AG10803 (cell line): ENCODE measurements around the gene RAMP1.
A peak's percentile ranks its signal among the peaks of the same experiment; 100 is the strongest.

Source experiments
- DNase-seq: peaks from one replicate; pipeline ENCODE4 v3.0.0; 2010; ENCODE audit warnings: low read depth
- H3K4me3 ChIP-seq: 2 replicates; pipeline ENCODE4 v1.5.1; 2011; ENCODE audit warnings: mild to moderate bottlenecking, low read length, control low read depth
- TF ChIP-seq, protein P1 (sequence below): conservative IDR thresholded peaks from 2 replicates; pipeline ENCODE4 v1.5.1; 2011; ENCODE audit warnings: mild to moderate bottlenecking, low read length, control low read depth, inconsistent platforms

RAMP1 gene

DNA sequence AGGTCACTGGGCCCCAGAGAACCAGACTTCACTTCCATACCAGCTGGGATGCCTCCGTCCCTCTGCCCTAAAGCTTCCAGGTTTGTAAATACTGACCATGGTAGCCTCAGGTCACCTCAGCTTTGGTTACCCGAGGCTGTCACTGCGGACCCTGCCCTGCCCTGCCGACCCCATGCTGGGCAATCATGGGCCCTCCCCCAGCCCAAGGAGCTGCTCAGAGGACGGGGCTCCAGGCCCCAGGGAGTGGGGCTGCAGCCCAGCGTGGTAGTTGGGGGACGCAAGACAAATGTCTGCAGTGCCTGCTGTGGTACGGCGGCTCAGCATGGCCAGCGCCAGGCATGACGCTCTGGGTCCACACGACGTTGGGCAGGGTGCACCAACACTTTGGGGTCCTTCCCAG lies 25.3 kb downstream of the RAMP1 start:
- DNase-seq, result no peak
- no peak overlapping the region for H3K4me3 ChIP-seq
- TF ChIP-seq, protein P1, sequence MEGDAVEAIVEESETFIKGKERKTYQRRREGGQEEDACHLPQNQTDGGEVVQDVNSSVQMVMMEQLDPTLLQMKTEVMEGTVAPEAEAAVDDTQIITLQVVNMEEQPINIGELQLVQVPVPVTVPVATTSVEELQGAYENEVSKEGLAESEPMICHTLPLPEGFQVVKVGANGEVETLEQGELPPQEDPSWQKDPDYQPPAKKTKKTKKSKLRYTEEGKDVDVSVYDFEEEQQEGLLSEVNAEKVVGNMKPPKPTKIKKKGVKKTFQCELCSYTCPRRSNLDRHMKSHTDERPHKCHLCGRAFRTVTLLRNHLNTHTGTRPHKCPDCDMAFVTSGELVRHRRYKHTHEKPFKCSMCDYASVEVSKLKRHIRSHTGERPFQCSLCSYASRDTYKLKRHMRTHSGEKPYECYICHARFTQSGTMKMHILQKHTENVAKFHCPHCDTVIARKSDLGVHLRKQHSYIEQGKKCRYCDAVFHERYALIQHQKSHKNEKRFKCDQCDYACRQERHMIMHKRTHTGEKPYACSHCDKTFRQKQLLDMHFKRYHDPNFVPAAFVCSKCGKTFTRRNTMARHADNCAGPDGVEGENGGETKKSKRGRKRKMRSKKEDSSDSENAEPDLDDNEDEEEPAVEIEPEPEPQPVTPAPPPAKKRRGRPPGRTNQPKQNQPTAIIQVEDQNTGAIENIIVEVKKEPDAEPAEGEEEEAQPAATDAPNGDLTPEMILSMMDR, result no peak

DNA sequence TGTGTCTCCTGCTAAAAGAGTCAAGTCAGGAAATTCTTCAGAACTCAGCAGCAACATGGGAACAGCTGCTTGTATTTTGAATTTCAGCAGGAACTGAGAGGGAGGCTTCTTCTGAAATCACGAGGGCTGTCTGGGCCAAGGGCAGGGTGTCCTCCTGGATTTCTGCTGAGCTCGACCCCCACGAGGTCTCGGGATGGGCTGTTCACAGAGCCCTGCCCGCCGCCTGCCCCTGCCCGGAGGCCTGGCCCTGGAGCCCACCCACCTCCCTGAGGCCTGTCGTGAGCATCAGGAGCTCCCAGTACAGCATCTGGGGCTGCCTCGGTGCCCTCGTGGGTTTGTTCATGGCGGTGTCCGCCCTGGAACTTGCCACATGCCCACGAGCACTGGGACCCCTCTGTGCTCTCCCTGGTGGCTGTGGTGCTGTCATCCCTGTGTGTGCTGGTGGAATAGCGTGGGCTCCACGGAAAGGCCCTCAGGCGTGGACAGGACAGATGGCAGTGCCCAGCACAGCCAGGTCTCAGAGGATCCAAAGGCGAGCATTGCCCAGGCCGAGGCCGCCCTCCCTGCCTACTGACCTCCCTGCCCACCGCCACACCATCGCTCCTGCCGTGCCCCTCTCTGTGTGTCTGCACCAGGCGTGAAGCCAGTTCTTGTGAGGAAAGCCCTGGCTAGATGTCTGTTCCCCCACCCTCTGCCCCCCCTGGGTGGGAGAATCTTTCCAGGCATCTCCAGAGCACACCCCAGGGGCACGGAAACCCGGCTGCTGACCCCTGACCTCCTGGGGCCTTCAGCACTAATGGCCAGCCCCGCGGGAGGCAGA lies 25.9 kb downstream of the RAMP1 start:
- H3K4me3 ChIP-seq, result no peak overlapping the region
- DNase-seq, result no peak
- TF ChIP-seq, protein P1, result no peak

DNA sequence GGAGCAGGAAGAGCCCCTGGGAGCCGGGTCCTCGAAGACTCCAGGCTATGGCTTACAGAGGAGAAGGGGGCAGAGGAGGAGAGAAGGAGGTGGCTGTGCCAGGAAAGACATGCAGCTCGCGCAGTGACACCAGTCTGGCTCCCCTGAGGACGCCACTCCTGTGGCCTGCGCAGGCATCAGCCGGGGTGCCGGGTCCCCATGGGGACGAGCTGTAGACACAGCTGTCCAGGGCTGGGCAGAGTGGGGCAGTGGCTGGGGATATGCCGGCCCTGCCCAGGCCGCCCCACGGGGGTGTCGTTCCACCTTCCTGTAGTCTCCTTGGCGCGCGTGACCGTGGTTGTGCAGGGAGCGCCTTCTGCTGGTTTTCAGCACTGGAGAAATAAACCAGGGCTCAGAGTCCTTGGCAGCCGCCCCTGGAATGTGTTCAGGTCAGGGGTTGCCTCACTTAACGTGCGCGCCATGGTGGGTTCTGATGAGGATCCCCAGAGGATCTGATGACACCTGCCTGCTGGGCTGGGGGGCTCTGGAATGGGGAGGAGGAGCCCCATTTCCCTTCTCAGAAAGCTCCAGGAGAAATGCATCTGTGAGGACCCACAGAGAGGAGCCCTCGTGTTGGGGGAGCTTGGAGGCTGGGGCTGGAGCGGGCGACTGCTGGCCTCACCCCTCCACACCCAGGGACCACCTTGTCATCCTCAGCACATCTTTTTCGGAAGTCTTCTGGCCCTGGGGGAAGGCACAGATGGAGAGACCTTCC lies 26.7 kb downstream of the RAMP1 start:
- H3K4me3 ChIP-seq, result no peak overlapping the region
- no peak for DNase-seq
- TF ChIP-seq, protein P1, result no peak

DNA sequence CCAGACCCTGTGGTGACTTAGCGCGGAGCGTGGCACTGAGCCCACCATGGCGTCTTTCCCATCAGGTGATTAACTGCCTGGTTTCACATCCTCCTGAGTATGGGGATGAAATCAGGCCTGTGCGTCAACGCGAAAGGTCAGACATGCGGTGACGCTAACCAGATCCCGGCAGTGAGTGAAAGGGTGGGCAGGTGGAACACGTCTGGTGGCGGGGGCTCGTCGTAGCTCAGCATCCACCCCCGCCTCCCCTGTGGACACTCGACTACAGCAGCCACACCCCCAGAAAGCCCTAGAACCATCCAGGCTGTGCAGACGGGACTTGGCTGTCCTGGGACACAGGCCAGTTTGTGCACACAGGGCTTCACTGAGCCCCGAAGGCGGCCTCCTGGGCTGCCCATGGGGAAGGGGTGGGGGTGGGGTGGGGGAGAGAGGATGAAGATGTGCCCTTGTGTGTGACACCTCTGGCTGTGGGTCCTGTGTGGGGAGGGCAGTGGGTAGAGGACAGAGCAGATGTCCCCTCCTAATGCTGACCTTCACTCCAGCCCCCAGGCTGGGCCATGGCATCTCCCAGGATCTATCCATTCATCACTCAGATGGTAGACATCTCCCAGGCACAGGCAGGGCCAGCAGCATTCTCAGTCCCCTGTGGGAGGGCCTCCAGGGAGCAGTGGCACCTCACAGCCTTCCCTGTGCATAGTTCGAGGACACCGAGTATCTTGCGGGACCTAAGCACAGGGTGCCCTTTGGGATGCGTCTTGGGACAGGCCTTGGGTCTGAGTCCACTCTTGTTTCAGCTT lies 27.5 kb downstream of the RAMP1 start:
- no peak for DNase-seq
- H3K4me3 ChIP-seq, result no peak overlapping the region
- TF ChIP-seq, protein P1, result no peak

DNA sequence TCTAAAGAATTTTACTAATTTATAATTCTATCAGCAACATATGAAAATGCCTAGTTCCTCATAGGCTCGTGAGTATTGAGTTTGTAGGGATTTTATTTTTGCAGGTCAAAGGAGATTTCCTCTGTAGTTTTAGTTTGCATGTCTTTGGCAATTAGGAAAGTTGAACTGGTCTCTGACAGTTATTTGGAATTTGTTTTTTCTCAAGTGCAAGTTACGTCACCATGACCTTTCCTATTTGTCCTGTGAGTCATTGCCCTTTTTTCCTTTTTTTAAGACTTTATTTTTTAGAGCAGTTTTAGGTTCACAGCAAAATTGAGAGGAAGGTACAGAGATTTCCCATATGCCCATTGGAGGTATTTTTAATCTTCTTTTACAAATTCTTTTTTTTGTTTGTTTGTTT lies 29.0 kb downstream of the RAMP1 start:
- DNase-seq, result peak; percentile 56
- H3K4me3 ChIP-seq, result no peak overlapping the region
- TF ChIP-seq, protein P1, result no peak

DNA sequence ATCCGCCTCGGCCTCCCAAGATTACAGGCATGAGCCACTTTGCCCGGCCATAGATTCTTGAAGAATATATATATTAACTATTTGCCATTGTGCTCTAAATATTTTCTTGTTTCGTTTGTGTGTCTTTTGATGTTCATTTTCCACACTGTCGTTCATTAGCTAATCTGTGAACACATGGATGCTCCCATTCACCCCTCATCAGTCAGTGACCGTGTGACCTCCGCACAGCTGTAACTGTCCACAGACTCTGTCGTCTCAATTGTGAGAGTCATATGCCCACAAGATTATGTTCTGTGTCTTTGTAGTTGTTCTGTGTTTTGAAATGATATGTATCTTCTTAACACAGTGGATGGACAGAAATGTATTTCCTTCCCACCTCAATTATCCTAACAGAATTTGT lies 29.6 kb downstream of the RAMP1 start:
- no peak overlapping the region for H3K4me3 ChIP-seq
- TF ChIP-seq, protein P1, result no peak
- DNase-seq, result no peak
